ENCODE results near the gene TXNDC12.
"Not testable (repeated sequence)": the region's sequence is repeated elsewhere in the genome, so short reads cannot be mapped to it uniquely, and the experiment has no call there.

Gene TXNDC12

GRCh38 chr1:52055866-52056162 lies 823 bp upstream of the TXNDC12 start:
- H3K4me3 ChIP-seq (ENCODE audit: low read depth, low read length), result peak overlapping the region; percentile 91
- H3K27me3 ChIP-seq, result no peaks in the 10 kb centered on the region
- H3K36me3 ChIP-seq, result peaks cover 7% of the 10 kb centered on the region
- no peak for DNase-seq
- H3K4me1 ChIP-seq, result no peaks in the 10 kb centered on the region
- no peak for TF ChIP-seq CTCF (IDR thresholded peaks at IDR 0.05; ENCODE audit: low read depth, low read length)
- H3K9me3 ChIP-seq, result no peaks in the 10 kb centered on the region

GRCh38 chr1:52054496-52055065 lies 410 bp downstream of the TXNDC12 start:
- H3K4me1 ChIP-seq, result no peaks in the 10 kb centered on the region
- H3K9me3 ChIP-seq, result no peaks in the 10 kb centered on the region
- peak overlapping the region; percentile 91 for H3K4me3 ChIP-seq (ENCODE audit: low read depth, low read length)
- no peak for DNase-seq
- no peak for TF ChIP-seq CTCF (IDR thresholded peaks at IDR 0.05; ENCODE audit: low read depth, low read length)
- H3K36me3 ChIP-seq, result no peaks in the 10 kb centered on the region
- no peaks in the 10 kb centered on the region for H3K27me3 ChIP-seq

- TF ChIP-seq CTCF (IDR thresholded peaks at IDR 0.05; ENCODE audit: low read depth, low read length), result no peak
Measured at GRCh38 chr1:52053862-52054261, 1.1 kb downstream of the TXNDC12 start.

GRCh38 chr1:52049337-52049736 lies 5.7 kb downstream of the TXNDC12 start:
- H3K27me3 ChIP-seq; DNase-seq; H3K36me3 ChIP-seq; H3K4me3 ChIP-seq (ENCODE audit: low read depth, low read length); H3K4me1 ChIP-seq; H3K9me3 ChIP-seq: not testable (repeated sequence)

More at GRCh38 chr1:52053862-52054261, 1.1 kb downstream of the TXNDC12 start:
- H3K9me3 ChIP-seq, result no peaks in the 10 kb centered on the region
- no peaks in the 10 kb centered on the region for H3K4me1 ChIP-seq
- DNase-seq, result no peak
- H3K27me3 ChIP-seq, result no peaks in the 10 kb centered on the region
- H3K4me3 ChIP-seq (ENCODE audit: low read depth, low read length), result peak overlapping the region; percentile 91; the same call in 1 of the 2 replicates
- no peaks in the 10 kb centered on the region for H3K36me3 ChIP-seq

GRCh38 chr1:52045666-52046195 lies 9.3 kb downstream of the TXNDC12 start:
- not testable (repeated sequence) for DNase-seq; H3K4me1 ChIP-seq; H3K4me3 ChIP-seq (ENCODE audit: low read depth, low read length); H3K9me3 ChIP-seq; H3K36me3 ChIP-seq; H3K27me3 ChIP-seq

GRCh38 chr1:52045236-52045635 lies 9.8 kb downstream of the TXNDC12 start:
- Histone ChIP-seq H3K36me3 (no peaks in the 10 kb centered on the region), H3K9me3 (no peaks in the 10 kb centered on the region)

More at GRCh38 chr1:52045236-52045635, 9.8 kb downstream of the TXNDC12 start:
- Histone ChIP-seq H3K27me3 (no peaks in the 10 kb centered on the region), H3K4me3 (ENCODE audit: low read depth, low read length) (no peak overlapping the region), H3K4me1 (no peaks in the 10 kb centered on the region)
- no peak for DNase-seq
- no peak for TF ChIP-seq CTCF (IDR thresholded peaks at IDR 0.05; ENCODE audit: low read depth, low read length)

All from BE2C (cell line).